Effector memory CD8-positive, alpha-beta T cell (primary cell): ENCODE data around the gene GALNT1.
"Not testable (repeated sequence)": the region's sequence is repeated elsewhere in the genome, so short reads cannot be mapped to it uniquely, and the experiment has no call there.

ENCODE experiments used
- ATAC-seq: fragments of 150-1000 bp; cut with Tn5 transposase; replicated peaks from 2 replicates; pipeline ENCODE4 v1.10.0; 2021; ENCODE audit warnings: mild to moderate bottlenecking, moderate library complexity
- DNase-seq, 3 experiments: peaks; one replicate each; pipeline ENCODE4 v3.0.0; 2021
- H3K27ac Mint-ChIP-seq, 2 donors: one replicate each; pipeline ENCODE4 v1.8.0; 2022; ENCODE audit warnings: mild to moderate bottlenecking in 2 of 2, mixed read lengths in 2 of 2, moderate library complexity in 2 of 2
- H3K27me3 Mint-ChIP-seq, 2 donors: one replicate each; pipeline ENCODE4 v1.8.0; 2022; ENCODE audit warnings: mixed read lengths in 2 of 2
- H3K36me3 Mint-ChIP-seq: one replicate; pipeline ENCODE4 v1.8.0; 2022; ENCODE audit warnings: mild to moderate bottlenecking, moderate library complexity, mixed read lengths; ENCODE audit not compliant: insufficient read depth
- H3K4me1 Mint-ChIP-seq, 2 donors: one replicate each; pipeline ENCODE4 v1.8.0; 2022; ENCODE audit warnings: low read depth in 2 of 2, mixed read lengths in 2 of 2
- H3K4me3 Mint-ChIP-seq, 2 donors: one replicate each; pipeline ENCODE4 v1.8.0; 2022; ENCODE audit warnings: mild to moderate bottlenecking in 2 of 2, mixed read lengths in 2 of 2, moderate library complexity in 2 of 2
- H3K9me3 Mint-ChIP-seq, 2 donors: one replicate each; pipeline ENCODE4 v1.8.0; 2022; ENCODE audit warnings: mixed read lengths in 2 of 2

Gene GALNT1

GRCh38 chr18:35573531-35573930 lies 8.0 kb upstream of the GALNT1 start:
- DNase-seq (peak in 1 of 3 experiments; percentile 15), ATAC-seq (peak; percentile 79)
- Mint-ChIP-seq H3K4me1 (peaks cover 10% of the 10 kb centered on the region in 2 donors), H3K36me3 (no peaks in the 10 kb centered on the region), H3K27ac (peak overlapping the region in 1 of 2 donors; percentile 1), H3K9me3 (no peaks in the 10 kb centered on the region), H3K27me3 (no peaks in the 10 kb centered on the region), H3K4me3 (no peak overlapping the region)

DNA sequence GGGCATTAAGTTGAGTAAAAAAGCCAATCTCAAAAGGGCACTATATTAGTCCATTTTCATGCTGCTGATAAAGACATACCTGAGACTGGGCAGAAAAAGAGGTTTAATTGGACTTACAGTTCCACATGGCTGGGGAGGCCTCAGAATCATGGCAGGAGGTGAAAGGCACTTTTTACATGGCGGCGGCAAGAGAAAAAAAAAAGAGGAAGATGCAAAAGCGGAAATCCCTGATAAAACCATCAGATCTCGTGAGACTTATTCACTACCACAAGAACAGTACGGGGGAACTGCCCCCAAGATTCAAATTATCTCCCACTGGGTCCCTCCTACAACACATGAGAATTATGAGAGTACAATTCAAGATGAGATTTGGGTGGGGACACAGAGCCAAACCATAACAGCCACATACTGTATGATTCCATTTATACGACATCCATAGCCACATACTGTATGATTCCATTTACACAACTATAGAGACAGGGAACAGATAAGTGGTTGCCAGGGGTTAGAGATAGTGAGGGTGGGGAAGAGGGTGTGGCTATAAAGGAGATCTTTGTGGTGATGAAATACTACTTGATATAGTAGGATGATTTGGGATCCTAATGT lies 5.2 kb upstream of the GALNT1 start:
- ATAC-seq, H3K4me3 Mint-ChIP-seq, H3K9me3 Mint-ChIP-seq, H3K27me3 Mint-ChIP-seq, DNase-seq, H3K36me3 Mint-ChIP-seq: not testable (repeated sequence)
- peaks cover 10% of the 10 kb centered on the region in 2 donors for H3K4me1 Mint-ChIP-seq
- peak overlapping the region in 1 of 2 donors; percentile 41 for H3K27ac Mint-ChIP-seq

GRCh38 chr18:35577045-35577848 lies 4.3 kb upstream of the GALNT1 start:
- no peak for ATAC-seq
- DNase-seq, result no peak
- Mint-ChIP-seq H3K4me3 (no peak overlapping the region), H3K36me3 (no peaks in the 10 kb centered on the region), H3K9me3 (no peaks in the 10 kb centered on the region), H3K27me3 (no peaks in the 10 kb centered on the region), H3K4me1 (peaks cover 10% of the 10 kb centered on the region in 2 donors), H3K27ac (no peak overlapping the region)

DNA sequence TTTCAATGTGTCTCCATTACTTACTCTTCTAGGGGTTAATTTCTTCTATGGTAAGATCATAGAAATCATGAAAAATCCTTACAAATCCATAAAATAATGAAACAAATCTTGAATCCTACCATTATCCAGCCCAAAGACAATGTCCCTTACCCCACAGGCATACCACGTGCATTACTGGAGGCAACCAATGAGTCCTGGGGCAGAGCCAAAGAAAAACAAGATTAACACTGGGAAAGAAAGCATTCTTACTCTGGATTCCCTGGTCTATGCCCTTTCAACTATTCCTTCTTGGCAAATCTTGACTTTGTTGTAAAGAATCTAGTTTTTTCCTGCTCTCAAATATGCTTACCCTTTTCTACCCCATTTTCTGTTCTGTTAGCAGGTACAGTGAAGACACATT lies 3.1 kb upstream of the GALNT1 start:
- no peak for DNase-seq
- Mint-ChIP-seq H3K27me3 (no peaks in the 10 kb centered on the region), H3K4me1 (peaks cover 8 to 14% of the 10 kb centered on the region in 2 donors)

DNA sequence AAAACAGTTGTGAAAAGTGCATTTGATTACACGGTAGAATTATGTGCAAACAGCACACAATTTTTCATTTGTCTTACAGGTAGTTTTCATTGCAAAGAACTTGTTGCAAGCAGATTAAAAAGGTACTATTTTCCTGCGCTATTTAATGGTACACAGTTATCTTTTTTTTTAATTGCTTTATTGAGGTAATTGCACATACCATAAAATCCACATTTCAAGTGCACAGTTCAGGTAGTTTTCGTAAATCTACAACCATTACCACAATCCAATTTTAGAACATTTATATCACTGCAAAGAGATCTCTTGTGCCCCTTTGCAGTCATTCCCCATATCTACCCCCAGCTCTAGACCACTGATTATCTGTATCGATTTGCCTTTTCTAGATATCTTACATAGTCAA lies 2.6 kb upstream of the GALNT1 start:
- ATAC-seq, result no peak
- Mint-ChIP-seq H3K4me1 (peaks cover 10 to 14% of the 10 kb centered on the region in 2 donors), H3K27me3 (no peaks in the 10 kb centered on the region), H3K36me3 (peaks cover 1% of the 10 kb centered on the region), H3K27ac (no peak overlapping the region), H3K9me3 (no peaks in the 10 kb centered on the region), H3K4me3 (no peak overlapping the region)
- no peak for DNase-seq

More for the DNA sequence above, 3.1 kb upstream of the GALNT1 start:
- Mint-ChIP-seq H3K4me3 (no peak overlapping the region), H3K9me3 (no peaks in the 10 kb centered on the region), H3K27ac (no peak overlapping the region), H3K36me3 (no peaks in the 10 kb centered on the region)
- no peak for ATAC-seq

DNA sequence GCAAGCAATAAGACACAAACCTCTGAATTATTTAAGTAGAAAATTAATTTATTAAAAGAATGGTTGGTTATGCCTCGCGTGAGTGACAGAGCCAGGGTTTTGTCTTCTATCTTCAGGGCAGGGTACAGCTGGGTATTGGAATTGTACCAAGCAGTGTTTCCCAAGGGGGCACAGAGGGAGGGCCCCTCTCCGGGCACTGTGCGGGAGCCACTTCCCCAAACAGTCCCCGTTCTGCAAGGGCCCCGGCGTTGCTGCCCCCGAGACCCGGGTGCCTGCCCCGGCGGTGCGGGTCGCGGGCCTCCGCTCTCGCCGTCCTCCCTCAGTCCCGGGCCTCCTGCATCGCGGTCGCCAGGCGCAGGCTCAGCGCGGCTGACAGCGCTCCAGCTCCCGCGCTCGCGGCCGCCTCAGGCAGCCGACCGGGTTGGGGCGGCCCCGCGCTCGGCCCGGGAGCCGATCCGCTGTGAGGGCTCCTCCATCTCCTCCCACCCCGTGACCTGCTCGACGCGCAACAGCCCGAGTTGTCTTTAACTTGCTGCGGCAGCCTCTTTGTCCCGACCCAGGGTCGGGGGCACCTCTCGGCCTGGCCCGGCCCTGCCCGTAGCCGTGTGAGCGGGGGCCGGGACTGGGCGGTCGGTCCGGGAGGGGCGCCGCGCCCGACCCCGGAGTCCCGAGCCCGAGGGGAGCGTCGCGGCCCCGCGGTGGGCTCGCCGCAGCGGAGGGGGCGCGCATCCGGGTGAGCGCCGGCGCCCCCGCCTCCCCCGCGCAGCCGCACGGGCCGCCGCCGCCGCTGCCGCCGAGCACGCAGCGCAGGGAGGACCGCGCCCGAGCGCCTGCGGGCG lies 620 bp upstream of the GALNT1 start:
- Mint-ChIP-seq H3K9me3 (no peaks in the 10 kb centered on the region), H3K4me3 (peak overlapping the region; percentile 69 to 72), H3K27ac (no peak overlapping the region), H3K4me1 (peaks cover 21 to 27% of the 10 kb centered on the region in 2 donors), H3K36me3 (peaks cover 5% of the 10 kb centered on the region), H3K27me3 (no peaks in the 10 kb centered on the region)
- ATAC-seq (peak; percentile 80), DNase-seq (peak; percentile 46 to 56 (median 46))

DNA sequence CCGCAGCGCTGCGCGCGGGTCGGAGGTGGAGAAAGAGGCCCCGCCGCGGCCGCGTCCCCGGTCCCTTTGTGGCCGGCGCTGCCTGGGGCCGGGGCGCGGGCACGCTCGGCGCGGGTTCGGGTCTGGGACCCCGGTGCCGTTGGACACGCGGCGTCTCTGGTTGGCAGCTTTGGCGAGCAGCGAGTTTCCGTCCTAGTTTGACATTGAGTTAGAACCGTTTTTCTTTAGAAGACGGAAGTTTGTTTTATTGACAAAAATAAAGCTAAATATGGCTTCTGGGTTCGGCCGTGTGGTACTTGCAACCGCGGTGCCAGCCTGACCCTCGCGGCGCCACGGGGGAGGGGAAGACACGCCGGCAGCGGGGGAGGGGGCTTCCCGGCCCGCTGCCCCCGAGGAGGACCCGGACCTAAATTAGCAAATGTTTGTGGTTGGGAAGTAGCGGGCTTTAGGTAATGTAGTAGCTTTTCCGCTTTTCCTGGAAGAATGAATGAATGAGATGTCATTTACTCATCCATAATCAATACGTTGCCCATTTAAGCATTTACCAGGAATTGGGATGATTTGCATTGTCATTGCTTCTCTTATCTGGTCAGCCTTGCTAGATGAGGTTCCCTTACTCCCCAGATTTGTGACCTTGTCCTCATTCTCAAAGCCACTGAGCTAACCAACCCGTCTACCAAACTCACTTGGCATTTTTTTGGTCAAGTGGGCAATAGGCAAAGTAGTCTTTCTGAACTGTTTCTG lies 530 bp downstream of the GALNT1 start:
- Mint-ChIP-seq H3K4me3 (peak overlapping the region; percentile 74 to 82), H3K9me3 (no peaks in the 10 kb centered on the region), H3K36me3 (peaks cover 5% of the 10 kb centered on the region), H3K27me3 (no peaks in the 10 kb centered on the region), H3K27ac (peak overlapping the region; percentile 21 to 80), H3K4me1 (peaks cover 23 to 34% of the 10 kb centered on the region in 2 donors)
- ATAC-seq, result no peak
- peak in 1 of 3 experiments; percentile 12 for DNase-seq

- DNase-seq (no peak), ATAC-seq (no peak)
- Mint-ChIP-seq H3K4me1 (peaks cover 23 to 38% of the 10 kb centered on the region in 2 donors), H3K4me3 (peak overlapping the region; percentile 74 to 82), H3K9me3 (no peaks in the 10 kb centered on the region), H3K36me3 (peaks cover 5% of the 10 kb centered on the region), H3K27ac (no peak overlapping the region), H3K27me3 (no peaks in the 10 kb centered on the region)
These were observed 1.5 kb downstream of the GALNT1 start for GRCh38 chr18:35582899-35583558.

GRCh38 chr18:35584735-35585134 lies 3.2 kb downstream of the GALNT1 start:
- Mint-ChIP-seq H3K4me3 (no peak overlapping the region), H3K27me3 (no peaks in the 10 kb centered on the region), H3K36me3 (peaks cover 5% of the 10 kb centered on the region), H3K27ac (no peak overlapping the region), H3K4me1 (peaks cover 29 to 49% of the 10 kb centered on the region in 2 donors), H3K9me3 (no peaks in the 10 kb centered on the region)
- ATAC-seq (no peak), DNase-seq (no peak)

- DNase-seq (no peak), ATAC-seq (no peak)
- Mint-ChIP-seq H3K27me3 (no peaks in the 10 kb centered on the region), H3K4me3 (no peak overlapping the region), H3K27ac (no peak overlapping the region), H3K36me3 (peaks cover 5% of the 10 kb centered on the region), H3K9me3 (no peaks in the 10 kb centered on the region), H3K4me1 (peaks cover 29 to 49% of the 10 kb centered on the region in 2 donors)
These were observed 4.1 kb downstream of the GALNT1 start for GRCh38 chr18:35585608-35586007.

DNA sequence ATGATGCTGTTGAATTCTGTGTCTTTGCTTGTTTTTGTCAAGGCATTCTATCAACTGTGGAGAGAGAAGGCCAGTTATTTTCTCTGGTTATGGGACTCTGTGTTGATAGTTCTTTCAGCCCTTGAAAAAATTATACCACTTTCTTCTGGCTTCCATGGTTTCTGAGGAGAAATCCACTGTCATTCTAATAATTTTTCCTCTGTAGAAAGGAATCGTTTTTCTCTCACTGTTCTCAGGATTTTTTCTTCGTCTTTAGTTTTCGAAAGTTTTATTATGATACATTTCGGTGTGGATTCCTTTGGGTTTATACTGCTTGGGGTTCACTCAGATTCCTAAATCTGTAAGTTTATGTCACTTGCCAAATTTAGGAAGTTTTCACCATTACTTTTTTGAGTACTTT lies 6.6 kb downstream of the GALNT1 start:
- Mint-ChIP-seq H3K4me1 (peaks cover 28 to 40% of the 10 kb centered on the region in 2 donors), H3K9me3 (no peaks in the 10 kb centered on the region), H3K27ac (peak overlapping the region in 1 of 2 donors; percentile 54), H3K27me3 (no peaks in the 10 kb centered on the region), H3K4me3 (no peak overlapping the region), H3K36me3 (peaks cover 5% of the 10 kb centered on the region)
- no peak for DNase-seq
- no peak for ATAC-seq

- peak; percentile 12 to 36 (median 20) for DNase-seq
- Mint-ChIP-seq H3K27ac (no peak overlapping the region), H3K36me3 (peaks cover 3% of the 10 kb centered on the region), H3K27me3 (no peaks in the 10 kb centered on the region), H3K4me3 (no peak overlapping the region), H3K9me3 (no peaks in the 10 kb centered on the region), H3K4me1 (peaks cover 24 to 35% of the 10 kb centered on the region in 2 donors)
- peak; percentile 82 for ATAC-seq
These were observed 7.5 kb downstream of the GALNT1 start for GRCh38 chr18:35588995-35589394.
